HG03135 (cell line): ENCODE measurements around the gene FRMD4A.
"Not testable (repeated sequence)": the region's sequence is repeated elsewhere in the genome, so short reads cannot be mapped to it uniquely, and the experiment has no call there.

Source experiments
- ATAC-seq: cut with Tn5 transposase; IDR thresholded peaks from one replicate; pipeline ENCODE4 v1.9.1; 2021; ENCODE audit warnings: mild to moderate bottlenecking, moderate library complexity; ENCODE audit not compliant: unreplicated experiment

FRMD4A gene

GRCh38 chr10:14066106-14066505 is 264.6 kb downstream of the FRMD4A start:
- no peak for ATAC-seq

GRCh38 chr10:14063531-14064285 is 267.0 kb downstream of the FRMD4A start:
- ATAC-seq, result no peak

GRCh38 chr10:14062528-14063260 is 268.0 kb downstream of the FRMD4A start:
- no peak for ATAC-seq

DNA sequence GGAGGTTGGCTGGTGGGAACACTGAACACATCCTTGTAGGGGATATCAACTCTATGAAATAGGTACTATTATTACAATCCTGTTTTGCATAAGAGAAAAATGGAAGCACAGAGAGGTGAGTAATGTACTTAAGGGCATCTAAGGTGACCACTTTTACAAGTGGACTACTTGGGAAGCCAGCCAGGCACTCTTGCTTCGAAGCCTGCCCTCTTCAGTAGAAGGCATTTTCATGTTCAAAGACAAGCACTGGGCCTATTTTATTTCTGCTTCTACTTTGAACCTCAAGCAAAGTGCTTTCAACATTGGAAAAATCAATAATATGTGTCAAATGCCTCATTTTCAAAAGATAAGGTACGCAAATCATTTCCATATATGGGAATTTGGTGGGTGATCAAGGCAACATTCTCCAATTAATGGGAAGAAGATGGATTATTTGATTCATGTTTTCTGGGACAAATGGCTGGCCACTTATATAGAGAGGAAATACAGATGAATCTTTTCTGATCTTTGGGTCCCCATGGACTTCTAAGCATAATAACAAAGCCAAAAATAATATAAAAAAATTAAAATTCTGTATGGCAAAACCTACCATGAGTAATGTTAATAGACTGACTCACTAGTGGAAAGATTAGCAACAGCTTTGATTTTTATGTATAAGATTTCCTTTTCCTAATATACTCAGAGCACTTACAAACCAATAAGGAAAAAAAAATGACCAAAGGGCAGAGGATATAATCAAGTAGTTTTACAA is 270.2 kb downstream of the FRMD4A start:
- no peak for ATAC-seq

- no peak for ATAC-seq
Measured at GRCh38 chr10:14056610-14057332, 274.0 kb downstream of the FRMD4A start.

GRCh38 chr10:14052931-14053330 is 277.8 kb downstream of the FRMD4A start:
- no peak for ATAC-seq

DNA sequence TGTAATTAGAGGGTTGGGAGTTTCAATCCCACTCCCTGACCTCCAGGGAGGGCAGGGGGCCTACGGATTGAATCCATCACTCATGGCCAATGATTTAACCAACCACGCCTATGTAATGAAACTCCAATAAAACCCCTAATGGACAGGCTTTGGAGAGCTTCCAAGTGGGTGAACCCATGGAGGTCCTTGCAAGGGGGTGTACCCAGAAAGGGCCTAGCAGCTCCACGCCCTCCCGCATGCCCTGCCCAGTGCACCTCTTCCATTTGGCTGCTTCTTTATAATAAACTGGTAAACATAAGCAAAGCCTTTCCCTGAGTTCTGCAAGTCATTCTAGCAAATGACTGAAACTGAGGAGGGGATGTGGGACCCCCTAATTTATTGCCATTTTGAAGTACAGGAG is 280.1 kb downstream of the FRMD4A start:
- no peak for ATAC-seq

GRCh38 chr10:14048930-14049613 is 281.7 kb downstream of the FRMD4A start:
- ATAC-seq, result no peak

DNA sequence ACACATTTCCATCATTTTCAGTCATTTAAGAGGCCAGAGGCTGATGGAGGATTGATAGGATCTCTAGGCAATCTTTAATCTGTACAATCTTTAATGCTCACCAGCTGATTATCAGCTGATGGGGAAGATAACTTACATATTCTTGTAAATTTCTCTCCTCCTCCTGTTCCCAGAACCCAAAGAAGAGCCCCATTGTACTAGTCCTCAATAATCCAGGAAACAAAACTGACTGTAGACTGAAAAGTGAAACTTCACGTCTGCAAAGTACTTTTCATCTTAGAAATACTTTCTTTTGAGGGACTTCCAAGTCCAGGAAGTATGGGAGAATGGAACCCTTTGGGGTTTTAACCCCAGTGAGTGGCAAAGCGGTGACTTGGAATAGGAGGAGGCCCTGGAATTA is 283.3 kb downstream of the FRMD4A start:
- ATAC-seq, result no peak

- ATAC-seq, result not testable (repeated sequence)
Measured at GRCh38 chr10:14042051-14042450, 288.7 kb downstream of the FRMD4A start.

GRCh38 chr10:14040787-14041631 is 289.7 kb downstream of the FRMD4A start:
- no peak for ATAC-seq

- no peak for ATAC-seq
Measured at GRCh38 chr10:14039968-14040668, 290.6 kb downstream of the FRMD4A start.

GRCh38 chr10:14036233-14036632 is 294.5 kb downstream of the FRMD4A start:
- no peak for ATAC-seq

DNA sequence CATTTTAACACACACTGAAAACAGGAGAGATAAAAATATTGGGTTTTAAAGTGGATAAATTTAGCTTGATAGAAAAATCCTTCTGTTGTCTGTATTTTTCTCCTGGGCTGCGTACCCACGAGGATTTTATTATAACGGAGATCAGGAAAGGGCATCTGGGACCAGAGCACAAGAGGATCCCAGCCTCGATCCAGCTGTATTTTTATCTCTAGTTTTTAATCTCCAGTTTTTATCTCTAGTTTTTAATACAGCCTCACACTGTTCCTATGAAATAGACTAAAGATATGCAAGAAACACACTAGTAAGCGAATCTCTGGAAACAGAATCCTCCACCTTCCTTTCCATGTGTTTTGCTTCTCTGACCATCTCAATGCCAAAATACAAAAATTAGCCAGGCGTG is 295.2 kb downstream of the FRMD4A start:
- ATAC-seq, result no peak

DNA sequence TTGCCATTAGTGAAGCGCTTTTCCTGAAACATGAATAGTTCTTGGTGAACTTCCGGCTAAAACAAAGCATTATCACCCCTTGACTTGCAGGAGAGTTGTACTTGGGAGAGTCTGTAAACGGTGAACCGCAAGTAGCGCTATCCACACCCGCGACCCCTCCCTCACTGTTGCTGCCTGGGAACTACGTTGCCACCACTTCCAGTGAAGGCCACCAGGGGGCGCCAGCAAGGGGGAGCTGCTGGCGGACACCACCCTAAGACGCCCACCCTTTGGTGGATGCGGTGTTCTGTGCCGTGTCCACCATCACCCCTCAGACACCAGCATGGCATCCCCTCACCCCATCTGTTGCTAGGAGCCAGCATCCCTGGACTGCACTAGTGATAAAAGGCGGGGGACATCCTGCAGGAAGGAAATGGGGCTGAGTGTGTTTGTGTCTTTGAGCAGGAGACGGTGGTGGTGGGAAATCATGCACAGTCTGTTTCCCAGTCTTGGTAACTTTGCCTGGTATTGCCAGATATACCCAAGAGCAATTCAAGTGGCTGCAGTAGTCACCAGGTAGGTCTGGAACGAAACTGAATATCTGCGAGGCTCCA is 298.2 kb downstream of the FRMD4A start:
- no peak for ATAC-seq

- ATAC-seq, result no peak
Measured at GRCh38 chr10:14026325-14026724, 304.4 kb downstream of the FRMD4A start.

DNA sequence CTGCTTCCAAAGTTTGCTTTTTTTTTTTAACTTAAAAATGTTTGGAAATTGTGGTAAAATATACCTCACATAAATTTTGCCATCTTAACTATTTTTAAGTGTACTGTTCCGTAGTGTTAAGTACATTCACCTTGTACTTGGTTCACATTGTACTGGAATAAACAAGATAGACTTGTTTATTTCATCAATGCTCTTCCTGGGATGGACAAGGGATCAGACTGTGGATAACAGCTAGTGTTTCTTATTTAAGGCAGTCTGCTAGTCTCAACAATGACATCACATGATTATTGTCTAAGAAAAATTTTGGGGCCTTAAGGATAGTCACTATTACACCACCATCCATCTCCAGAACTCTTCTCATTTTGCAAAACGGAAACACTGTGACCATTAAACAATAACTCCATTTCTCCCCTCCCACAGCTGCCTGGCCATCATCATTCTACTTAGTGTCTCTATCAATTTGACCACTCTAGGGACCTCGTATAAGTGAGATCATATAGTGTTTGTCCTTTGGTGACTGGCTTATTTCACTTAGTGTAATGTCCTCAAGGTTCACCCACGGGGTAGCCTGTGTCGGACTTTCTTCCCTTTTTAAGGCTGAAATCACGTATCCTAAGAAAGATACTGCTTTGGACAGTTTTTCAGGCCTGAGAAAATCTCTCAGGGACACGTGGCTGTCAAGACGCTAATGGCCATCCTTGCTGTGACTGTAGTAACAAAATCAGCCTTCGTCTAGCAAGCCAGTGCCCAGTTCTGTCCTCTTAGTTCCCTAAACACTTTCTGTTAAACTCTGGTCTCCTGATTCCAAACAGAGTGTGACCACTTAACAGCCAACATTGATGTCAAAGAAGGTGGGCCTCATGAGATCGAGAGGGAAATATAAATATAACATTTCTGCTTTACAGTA is 305.2 kb downstream of the FRMD4A start:
- no peak for ATAC-seq
